Effector CD8-positive, alpha-beta T cell (primary cell): ENCODE measurements around the gene PTPRN2.
"Not testable (repeated sequence)": the region's sequence is repeated elsewhere in the genome, so short reads cannot be mapped to it uniquely, and the experiment has no call there.

Experiments
- DNase-seq: peaks from one replicate; lab custom pipeline; 2025; lab: John Stamatoyannopoulos, UW

PTPRN2 gene

GRCh38 chr7:158050978-158051651 is 536.5 kb downstream of the PTPRN2 start:
- DNase-seq: no peak

- DNase-seq: no peak
Observed at GRCh38 chr7:158050441-158050977, 537.1 kb downstream of the PTPRN2 start.

DNA sequence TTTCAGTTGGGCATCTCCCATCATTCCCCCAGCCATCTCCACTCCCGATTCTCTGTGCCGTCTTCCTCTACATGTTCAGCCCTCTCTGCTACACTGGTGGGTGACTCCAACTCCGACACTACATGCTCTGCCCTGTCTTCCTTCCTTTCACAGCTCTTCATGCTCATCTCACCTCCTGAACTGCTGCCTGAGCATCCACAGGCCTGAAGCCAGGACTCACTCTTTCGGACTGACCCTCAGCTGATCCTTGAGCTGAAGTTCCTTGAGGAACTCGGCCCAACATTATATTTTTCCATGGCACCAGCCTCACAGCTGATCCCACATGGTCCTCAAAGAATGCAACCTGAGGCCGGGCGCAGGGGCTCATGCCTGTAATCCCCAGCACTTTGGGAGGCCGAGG is 538.4 kb downstream of the PTPRN2 start:
- DNase-seq: no peak

DNA sequence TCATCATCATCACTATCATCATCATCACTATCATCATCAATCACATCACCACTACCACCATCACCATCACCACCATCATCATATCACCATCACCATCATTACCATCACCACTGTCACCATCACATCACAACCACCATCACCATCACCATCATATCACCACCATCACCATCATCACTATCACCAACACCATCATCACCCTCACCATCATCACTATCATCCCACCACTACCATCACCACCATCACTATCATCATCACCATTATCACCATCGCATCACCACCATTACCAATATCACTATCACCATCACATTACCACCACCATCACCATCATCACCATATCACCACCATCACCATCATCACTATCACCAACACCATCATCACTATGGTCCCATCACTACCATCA is 539.1 kb downstream of the PTPRN2 start:
- DNase-seq: no peak

GRCh38 chr7:158047391-158048059 is 540.1 kb downstream of the PTPRN2 start:
- no peak for DNase-seq

DNA sequence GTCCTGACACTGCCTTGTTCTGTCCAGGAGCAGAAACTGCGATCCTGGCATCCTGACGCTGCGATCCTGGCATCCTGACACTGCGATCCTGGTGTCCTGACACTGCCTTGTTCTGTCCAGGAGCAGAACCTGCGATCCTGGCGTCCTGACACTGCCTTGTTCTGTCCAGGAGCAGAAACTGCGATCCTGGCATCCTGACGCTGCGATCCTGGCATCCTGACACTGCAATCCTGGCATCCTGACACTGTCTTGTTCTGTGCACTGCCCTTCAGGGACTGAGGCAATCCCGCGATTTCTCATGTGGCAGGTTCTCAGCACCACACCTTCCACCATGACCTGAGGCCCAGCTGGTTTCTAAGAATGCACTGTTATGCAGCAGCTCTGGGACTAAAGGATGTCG is 541.4 kb downstream of the PTPRN2 start:
- DNase-seq: not testable (repeated sequence)

- no peak for DNase-seq
Observed at GRCh38 chr7:158044482-158044823, 543.2 kb downstream of the PTPRN2 start.

- no peak for DNase-seq
Observed at GRCh38 chr7:158043551-158044481, 543.8 kb downstream of the PTPRN2 start.

GRCh38 chr7:158042156-158042880 is 545.3 kb downstream of the PTPRN2 start:
- no peak for DNase-seq

GRCh38 chr7:158040199-158040598 is 547.4 kb downstream of the PTPRN2 start:
- no peak for DNase-seq

GRCh38 chr7:158039270-158039669 is 548.4 kb downstream of the PTPRN2 start:
- DNase-seq: no peak

DNA sequence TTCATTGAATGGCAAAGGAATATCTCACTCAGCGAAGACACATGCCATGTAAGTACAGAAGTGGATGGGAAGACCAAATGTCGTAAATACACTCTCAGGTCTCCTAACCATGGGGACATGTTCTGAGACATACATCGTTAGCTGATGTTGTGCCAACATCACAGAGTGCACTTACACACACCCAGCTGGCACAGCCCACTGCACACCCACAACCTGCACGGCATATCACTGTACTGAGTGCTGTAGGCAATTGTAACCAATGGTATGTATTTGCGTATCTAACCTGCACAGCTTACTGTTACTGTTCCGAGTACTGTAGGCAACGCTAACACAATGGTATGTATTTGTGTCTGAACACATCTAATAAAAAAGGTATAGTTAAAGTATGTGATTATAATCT is 550.4 kb downstream of the PTPRN2 start:
- DNase-seq: no peak

DNA sequence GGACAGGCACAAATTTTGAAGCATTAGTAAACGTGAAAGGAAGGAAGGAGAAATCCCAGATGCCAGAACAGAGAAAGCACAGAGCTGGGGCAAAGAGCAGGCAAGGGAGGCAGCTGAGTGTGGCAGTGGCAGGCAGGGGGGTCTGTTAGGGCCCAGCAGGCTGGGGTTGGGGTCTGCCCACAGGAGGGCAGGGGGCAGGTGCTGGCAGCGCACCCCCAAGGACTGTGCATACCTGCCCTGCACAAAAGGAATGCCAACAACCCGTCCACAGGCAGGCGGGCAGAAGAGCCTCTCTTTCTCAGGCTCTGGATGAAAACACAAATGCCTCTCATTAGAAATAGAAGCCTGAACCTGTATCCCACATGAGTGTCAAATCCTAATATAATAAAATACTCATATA is 552.3 kb downstream of the PTPRN2 start:
- no peak for DNase-seq

DNA sequence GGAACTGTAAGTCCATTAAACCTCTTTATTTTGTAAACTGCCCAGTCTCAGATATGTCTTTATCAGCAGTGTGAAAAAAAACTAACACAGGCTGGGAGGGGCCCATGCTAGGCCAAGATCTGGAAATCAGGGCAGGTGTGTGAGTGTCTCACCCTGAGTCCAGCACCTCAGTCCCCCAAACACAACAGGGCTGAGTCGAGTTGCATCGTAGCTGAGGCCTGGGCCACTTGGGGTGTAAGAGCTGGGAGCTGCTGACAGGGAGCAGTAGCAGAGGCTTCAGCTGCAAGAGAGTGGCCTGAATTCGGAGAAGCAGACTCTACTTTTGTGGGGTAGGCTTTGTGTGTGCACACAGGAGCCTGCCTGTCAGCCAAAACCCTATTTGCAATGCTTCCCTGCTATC is 553.1 kb downstream of the PTPRN2 start:
- DNase-seq: no peak

DNA sequence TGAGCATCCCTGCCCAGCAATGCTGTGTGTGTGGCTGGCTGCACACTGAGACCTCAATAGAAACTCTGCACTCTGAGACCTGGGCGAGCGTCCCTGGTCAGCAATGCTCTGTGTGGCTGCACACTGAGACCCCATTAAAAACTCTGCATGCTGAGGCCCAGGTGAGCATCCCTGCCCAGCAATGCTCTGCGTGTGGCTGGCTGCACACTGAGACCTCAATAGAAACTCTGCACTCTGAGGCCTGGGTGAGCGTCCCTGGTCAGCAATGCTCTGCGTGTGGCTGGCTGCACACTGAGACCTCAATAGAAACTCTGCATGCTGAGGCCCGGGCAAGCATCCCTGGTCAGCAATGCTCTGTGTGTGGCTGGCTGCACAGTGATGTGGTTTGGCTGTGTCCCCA is 553.7 kb downstream of the PTPRN2 start:
- DNase-seq: not testable (repeated sequence)

- DNase-seq: no peak
Observed at GRCh38 chr7:158033196-158033595, 554.4 kb downstream of the PTPRN2 start.

DNA sequence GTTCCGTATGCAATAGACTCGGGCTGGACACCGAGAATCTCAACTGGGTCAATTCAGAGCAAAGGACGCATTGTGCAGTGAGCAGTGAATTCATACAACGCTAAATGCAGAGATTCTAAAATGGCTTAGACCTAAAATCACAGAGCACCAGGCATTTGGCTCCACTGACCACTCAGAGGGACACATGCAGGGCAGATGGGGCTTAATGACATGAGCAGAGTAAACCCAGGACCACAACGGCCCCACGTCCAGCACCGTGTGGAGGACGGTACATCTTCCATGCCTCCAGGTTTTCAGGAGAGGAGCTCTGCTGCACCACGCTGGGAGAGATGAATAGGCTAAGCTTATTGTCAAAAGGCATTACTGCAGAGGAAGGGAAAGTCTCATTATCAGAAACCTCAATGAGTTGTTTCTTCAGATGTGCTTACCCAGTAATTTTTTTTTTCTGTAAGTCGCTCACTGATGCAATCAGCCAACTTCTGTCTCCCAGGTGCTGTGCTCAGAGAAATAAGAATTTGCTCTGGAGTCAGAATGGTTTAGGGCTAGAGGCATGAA is 555.0 kb downstream of the PTPRN2 start:
- DNase-seq: no peak

DNA sequence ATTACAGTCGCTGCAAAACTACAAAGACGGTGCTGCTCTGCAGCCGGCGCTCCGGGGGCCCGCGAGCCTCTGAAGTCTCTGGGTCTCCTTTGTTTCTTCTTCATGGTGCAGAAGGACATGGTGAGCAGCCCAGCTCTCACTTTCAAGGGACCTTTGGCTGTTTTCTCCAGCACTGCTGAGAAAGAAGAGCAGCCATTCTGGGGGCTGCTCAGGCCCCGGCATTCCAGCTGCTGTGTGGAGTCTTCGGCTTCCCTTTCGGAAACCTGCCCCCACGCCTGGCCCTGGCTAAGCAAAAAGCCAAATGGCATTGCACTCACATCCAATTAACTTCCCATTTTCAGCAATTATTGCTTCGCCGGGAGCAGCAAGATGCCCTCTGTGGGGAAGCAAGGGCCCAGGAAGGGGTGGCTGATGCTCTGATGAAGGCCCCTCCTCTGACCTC is 555.7 kb downstream of the PTPRN2 start:
- DNase-seq: no peak

DNA sequence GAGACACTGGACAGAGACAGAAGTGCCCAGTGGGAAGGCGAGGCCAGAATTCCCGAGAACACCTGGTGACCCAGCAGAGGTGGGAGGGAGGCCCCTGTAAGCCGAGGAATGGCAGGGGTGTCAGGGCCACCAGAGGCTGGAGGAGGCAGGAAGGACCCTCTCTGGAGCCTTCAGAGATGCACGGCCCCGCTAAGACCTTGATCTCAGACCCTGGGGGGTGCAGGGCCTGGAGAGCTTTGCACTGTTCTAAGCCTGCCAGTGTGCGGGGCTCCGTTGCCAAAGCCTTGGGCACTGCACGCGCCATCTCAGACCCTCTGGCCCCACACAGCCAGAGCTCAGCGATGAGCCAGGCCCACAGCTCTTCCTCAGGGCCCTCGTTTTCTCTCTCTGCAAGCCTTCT is 557.1 kb downstream of the PTPRN2 start:
- no peak for DNase-seq

DNA sequence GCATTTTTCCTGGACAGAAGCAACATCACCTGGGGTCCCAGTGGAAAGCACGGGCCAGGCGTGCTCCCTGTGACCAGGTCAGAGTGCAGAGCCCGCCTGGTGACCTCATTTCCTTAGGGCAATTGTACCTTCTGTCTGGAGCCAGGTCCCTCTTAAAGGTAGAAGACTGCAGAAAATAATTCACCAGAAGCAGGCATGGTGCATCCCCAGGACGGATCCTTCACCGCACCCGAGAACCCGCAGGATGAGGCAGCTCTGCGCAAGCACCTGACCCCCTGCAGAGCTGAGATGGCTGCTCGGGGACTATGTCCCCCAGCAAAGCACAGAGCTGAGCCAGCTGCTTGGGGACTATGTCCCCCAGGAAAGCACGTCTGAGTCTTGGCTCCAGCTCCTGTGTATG is 557.6 kb downstream of the PTPRN2 start:
- DNase-seq: no peak

DNA sequence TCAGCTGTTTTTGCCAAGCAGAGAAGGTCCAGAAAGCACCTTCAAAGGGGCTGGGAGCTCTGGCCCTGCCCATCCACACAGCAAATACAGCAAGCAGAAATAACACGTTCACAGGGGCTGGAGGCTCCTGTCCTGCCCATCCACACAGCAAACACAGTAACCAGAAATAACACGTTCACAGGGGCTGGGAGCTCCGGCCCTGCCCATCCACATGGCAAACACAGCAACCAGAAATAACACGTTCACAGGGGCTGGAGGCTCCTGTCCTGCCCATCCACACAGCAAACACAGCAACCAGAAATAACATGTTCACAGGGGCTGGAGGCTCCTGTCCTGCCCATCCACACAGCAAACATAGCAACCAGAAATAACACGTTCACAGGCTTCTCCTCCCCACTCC is 558.1 kb downstream of the PTPRN2 start:
- no peak for DNase-seq
